Hindlimb muscle (tissue), 1 donor: ENCODE data around the gene TMEM165. TPM values are rescaled to one million over a fixed set of nuclear protein-coding genes. Genes with fewer than 3 reads are reported as not detected.
A peak's percentile ranks its signal among the peaks of the same experiment; 100 is the strongest.
"Not testable (repeated sequence)": the region's sequence is repeated elsewhere in the genome, so short reads cannot be mapped to it uniquely, and the experiment has no call there.

ENCODE experiments used
- DNase-seq: peaks from one replicate; pipeline ENCODE4 v3.0.0-alpha.2; 2013
- polyA plus RNA-seq: library from polyadenylated mRNA; unstranded; fragments of 120-200 nt; gene quantifications from one replicate; pipeline ENCODE4 v1.2.1, GENCODE V29; 2013; ENCODE audit not compliant: insufficient read length

TMEM165 gene, protein sequence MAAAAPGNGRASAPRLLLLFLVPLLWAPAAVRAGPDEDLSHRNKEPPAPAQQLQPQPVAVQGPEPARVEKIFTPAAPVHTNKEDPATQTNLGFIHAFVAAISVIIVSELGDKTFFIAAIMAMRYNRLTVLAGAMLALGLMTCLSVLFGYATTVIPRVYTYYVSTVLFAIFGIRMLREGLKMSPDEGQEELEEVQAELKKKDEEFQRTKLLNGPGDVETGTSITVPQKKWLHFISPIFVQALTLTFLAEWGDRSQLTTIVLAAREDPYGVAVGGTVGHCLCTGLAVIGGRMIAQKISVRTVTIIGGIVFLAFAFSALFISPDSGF
- polyA plus RNA-seq, result 43.9 TPM

DNA sequence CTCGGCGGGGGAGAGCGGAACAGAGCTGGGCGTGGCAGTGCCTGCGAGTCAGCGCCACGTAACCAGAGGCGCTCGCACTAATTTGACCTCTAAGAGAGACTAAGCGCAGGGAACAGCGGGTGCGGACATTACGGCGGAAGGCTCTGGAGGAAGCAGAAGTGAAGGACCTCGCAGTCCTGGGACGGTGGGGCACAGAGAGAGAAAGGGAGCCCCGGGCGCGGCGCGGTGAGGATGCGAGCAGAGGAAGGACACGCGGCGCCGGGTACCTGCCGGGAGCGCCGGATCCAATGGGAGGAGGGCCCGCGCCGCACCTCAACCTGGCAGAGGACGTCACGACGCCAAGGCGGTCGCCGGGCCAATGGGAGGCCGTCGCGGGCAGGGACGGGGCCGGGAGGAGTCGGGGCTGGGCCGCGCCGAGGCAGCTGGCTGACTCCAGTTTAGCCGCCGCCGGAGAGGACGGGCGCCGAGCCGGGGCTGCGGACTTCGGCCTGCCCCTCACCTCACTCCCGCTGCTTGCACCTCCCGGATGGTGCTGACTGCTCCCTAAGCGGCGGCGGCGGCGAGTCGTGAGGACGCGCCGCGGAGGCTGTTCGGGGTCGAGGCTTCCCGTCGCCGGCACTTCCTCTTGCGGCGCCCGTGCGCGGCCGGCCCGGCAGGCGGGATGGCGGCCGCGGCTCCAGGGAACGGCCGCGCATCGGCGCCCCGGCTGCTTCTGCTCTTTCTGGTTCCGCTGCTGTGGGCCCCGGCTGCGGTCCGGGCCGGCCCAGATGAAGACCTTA lies at the start of gene TMEM165:
TMEM165 (plus strand) TSS at position 429 of the 779 bp plus-strand sequence; CDS start at position 662, 233 bp downstream.
- peak; percentile 91 for DNase-seq

DNA sequence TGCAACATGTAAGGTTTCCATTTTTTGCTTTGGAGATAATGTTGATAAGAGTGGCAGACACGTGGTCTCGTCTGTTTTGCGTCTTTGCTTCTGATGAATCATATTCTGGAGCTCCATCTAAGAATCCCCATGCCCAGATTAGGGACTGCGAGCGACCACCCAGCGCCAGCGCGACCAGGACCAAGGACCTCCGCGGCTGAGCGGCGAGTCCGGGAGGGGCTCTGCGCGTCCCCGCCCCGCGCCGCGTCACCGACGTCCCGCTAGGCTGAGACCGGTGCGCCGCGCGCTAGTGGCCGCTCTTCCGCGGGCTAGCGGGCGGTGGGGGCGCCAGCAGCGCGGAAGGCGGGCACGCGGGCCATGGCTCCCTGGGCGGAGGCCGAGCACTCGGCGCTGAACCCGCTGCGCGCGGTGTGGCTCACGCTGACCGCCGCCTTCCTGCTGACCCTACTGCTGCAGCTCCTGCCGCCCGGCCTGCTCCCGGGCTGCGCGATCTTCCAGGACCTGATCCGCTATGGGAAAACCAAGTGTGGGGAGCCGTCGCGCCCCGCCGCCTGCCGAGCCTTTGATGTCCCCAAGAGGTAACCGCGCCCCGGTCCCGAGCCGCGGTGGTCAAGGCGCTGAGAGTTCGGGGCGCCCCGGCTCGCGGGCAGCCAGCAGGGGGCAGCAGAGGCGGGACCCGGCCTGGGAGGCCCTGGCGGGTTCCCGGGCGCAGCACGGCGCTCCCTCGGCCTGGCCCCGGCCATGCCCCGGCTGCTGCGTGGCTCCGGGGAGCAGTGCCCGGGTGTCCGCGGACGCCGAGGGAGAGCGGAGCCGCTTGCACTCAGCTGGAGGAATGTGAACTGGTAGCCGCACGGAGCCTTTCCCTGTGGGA lies 49.5 kb upstream of the TMEM165 start, which contains the start of gene SRD5A3:
SRD5A3 (plus strand) TSS at position 263 of the 871 bp plus-strand sequence; CDS start at position 358, 95 bp downstream.
- DNase-seq, result peak; percentile 89

DNA sequence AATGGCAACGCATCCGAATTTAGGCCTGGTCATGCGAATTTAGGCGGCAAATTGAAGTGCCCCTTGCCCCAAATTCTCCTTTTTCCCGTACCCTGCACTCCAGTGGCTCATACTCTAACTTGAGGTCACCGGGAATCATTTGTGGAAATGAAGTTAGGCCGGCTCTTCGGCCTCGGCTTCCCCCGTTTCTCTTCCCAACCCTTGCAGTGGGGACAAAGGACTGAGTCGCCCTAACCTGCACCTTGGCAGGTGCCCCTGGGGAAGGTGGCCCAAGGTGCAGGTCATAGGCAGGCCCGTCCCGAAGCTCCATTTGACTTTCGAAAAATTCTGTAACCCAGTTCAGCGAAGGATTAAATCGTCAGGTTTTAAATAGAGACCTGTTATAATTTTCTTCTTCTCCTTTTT lies 48.9 kb upstream of the TMEM165 start:
- DNase-seq, result no peak

DNA sequence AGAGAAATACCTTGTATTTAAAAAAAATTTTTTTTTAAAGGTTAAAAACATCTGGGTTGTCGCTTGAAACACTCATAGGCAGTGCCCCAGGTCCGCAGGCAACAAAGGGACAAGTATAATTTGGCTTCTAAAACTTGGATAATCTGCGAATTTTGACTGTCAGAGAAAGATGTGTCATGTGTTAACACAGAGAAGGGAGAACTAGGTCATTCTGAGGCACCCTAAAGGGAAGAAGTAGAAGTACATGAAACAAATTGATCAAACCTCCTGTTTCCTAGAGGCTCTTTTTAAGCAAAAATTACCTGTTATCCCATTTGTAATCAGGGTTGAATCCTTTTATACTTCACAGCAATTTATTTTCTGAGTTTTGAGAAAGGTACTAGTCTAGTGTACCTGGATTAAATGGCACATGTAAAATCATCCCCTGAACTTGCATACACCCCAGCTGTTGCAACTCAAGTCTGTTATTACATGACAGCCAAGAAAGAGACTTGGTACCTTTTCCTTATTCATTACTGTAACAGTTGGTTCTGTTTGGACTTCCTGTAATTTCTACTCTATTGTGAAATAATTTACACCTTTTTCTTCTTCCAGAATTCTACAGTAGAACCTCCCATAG lies 48.0 kb upstream of the TMEM165 start:
- DNase-seq, result no peak

DNA sequence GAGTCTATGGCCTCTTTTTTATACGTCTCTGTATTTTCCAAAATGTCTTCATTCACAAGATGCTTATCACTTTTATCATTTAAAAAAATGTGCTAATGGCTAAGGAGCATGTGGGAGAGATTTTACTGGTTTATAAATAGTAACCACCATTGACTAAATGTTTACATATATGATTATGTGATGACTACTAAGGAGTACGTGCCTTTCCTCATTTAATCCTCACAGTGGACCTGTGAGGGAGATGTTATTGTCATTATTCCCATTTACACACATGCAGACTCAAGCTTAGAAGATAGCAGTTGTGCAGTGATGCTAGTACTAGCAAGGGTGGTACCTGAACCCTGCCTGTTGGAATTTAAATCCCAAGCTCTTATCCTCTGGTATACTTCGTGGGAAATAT lies 47.3 kb upstream of the TMEM165 start:
- DNase-seq, result no peak

DNA sequence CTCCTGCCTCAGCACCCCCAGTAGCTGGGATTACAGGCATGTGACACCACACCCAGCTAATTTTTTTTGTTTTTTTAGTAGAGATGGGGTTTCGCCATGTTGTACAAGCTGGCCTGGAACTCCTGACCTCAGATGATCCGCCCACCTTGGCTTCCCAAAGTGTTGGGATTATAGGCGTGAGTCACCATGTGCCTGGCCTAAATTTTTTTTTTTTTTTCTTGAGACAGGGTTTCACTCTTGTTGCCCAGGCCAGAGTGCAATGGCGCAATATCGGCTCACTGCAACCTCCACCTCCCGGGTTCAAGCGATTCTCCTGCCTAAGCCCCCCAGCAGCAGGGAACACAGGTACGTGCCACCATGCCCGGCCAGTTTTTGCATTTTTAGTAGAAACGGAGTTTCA lies 44.9 kb upstream of the TMEM165 start:
- DNase-seq, result not testable (repeated sequence)

DNA sequence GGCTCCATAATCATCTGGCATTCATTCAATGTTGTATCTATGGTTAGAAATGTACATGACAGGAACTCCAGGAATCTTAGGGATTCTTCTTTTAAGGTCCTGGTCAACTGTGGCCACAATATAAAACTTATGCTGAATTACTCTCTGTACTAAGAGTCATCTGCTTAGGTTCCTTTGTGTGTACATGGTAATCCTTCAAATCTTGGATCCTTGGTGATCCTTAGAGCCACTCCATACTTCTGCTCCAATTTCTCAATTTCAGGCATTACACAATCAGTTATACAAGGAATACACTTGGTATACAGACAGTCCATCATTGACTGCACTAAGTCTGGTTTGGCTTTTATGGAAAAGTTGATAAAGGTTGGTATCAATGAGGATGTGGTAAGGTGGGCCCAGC lies 43.9 kb upstream of the TMEM165 start:
- DNase-seq, result no peak

DNA sequence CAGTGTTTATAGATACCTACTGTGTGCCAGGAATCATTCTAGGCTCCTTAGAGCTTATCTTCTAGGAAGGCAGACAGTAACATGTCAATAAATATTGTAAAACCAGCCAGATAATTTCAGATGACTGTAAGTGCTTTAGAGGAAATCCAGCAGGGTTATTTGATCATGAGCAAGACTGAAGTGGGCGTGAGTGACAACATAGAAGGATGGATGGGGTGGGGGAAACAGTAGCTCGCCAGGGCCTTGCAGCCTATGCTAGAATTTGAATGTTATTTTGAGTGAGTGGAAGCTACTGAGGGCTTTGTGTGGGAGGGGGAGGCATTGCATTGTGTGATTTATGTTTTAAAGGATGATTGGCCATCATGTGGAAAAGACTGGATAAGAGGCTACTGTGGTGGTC lies 43.0 kb upstream of the TMEM165 start:
- no peak for DNase-seq

DNA sequence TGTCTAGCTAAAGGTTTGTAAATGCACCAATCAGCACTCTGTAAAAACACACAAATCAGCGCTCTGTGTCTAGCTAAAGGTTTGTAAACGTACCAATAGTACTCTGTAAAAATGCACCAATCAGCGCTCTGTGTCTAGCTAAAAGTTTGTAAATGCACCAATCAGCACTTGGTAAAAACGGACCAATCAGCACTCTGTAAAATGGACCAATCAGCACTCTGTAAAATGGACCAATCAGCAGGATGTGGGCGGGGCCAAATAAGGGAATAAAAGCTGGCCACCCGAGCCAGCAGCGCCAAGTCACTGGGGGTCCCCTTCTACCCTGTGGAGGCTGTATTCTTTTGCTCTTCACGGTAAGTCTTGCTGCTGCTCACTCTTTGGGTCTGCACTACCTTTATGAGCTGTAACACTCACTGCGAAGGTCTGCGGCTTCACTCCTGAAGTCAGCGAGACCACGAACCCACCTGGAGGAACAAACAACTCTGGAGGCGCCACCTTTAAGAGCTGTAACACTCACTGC lies 42.5 kb upstream of the TMEM165 start:
- not testable (repeated sequence) for DNase-seq

DNA sequence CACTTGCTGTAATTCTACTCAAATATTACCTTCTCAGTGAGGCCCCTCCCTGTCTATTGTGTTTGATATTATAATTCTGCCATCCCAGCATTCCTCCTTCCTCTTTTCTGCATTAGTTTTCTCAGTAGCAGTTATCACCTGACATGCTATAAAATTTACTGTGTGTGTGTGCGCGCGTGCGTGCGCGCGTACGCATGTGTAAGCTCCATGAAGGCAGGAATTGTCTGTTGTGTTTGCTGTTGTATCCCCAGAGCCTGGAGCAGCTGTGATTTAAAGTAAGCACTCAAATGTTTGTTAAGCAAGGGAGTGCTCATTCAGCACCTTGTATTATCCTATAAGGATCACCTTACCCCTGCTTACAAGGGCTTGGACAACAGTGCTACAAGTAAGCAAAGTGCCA lies 41.1 kb upstream of the TMEM165 start:
- DNase-seq, result no peak

DNA sequence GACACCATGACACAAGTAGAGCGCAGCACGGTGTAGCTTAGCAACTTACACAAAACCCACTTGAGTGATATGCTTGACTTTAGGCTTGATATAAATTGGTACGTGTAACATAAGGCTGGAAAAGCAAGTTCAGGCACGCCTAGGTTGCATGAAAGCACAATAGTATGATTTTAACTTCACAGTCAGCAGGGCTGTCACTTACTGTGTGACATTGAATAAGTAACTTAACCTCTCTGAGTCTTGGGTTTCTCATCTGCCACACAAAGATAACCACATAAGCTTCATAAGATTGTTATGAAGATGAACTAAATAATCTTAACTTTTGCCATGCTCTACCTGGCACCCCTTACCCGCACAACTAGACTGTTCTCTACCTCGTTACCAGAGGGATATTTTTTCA lies 40.2 kb upstream of the TMEM165 start:
- no peak for DNase-seq

DNA sequence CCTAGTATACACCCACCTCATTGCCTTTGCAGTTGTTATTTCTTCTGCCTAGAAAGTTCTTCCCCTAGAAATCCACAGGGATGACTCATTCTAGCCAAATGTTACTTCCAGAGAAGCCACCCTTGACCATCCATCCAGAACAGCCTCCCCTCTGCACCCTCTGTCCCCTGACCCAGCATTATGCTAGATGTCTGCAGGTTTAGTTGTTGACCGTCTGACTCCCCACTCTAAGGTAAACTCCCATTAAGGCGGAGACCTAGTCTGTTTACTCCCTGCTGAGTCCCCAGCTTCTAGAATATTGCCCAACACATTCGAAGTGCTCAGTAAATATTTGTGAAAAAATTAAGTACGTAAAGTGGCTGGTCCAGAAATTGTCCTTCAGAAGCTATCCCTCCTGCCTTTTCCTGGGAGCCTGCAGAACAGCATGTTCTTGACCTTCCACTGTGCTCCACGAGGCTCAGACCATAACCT lies 38.7 kb upstream of the TMEM165 start:
- DNase-seq, result no peak

DNA sequence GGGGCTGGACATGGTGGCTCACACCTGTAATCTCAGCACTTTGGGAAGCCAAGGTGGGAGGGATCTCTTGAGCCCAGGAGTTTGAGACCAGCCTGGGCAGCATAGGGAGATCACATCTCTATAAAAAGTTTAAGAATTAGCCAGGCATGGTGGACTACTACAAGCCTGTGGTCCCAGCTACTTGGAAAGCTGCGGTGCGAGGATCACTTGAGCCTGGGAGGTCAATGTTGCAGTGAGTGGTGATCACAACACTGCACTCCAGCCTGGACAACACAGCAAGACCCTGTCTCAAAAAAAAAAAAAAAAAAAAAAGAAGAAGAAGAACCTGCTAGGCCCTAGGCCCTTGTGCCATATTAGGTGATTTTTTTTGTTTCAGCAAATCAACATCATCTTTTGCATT lies 37.5 kb upstream of the TMEM165 start:
- no peak for DNase-seq

DNA sequence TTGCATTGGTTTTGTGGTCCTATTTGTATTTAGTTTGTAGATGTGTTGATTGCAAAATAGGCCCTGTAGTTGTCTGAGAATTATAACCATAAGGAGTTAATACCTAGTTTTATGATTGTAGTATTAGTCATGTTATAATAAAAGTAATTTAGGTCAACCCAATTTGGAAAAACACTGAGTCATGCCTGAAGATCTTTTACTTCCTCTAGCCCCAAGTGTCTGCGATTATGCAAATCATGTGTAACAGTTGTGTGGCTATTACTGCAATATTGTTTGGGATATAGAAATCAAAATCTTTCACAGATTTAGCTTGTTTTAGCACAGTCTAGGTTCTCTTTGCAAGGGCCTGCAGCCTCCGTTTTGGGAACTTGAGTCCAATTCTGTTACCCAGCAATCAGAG lies 37.1 kb upstream of the TMEM165 start:
- no peak for DNase-seq

DNA sequence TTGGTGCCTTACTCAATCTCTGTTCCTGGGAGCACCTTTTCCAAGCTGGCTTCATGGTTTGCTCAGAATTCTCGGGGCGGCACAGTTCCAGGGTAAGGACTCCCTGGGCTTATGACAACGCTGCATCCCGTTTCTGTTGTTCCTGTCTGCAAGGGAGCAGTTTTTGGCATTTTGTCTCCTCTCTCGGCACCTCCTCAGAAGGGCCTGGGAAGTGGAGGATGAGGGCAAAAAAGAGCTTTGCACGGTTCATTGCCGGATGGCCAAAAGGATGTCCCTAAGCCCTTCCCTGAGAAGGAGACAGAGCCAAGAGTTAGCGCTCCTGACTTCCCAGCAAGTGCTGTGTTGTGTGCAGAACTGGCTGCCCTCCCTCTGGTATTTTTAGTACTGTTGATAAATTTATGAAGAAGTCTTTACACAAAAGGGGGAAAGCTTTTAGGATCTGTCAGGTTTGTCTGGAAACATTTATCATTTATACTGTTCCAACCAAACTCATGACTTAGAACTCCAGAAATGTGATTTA lies 36.3 kb upstream of the TMEM165 start:
- DNase-seq, result no peak

DNA sequence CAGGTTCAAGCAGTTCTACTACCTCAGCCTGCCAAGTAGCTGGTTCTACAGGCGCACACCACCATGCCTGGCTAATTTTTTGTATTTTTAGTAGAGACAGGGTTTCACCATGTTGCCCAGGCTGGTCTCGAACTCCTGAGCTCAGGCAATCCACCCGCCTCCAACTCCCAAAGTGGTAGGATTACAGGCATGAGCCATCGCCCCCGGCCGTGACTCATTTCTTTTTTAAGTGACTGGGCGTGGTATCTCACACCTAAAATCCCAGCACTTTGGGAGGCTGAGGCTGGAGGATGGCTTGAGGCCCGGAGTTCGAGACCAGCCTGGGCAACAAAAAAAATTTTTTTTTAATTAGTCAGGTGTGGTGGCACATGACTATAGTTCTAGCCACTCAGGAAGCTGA lies 32.8 kb upstream of the TMEM165 start:
- DNase-seq, result not testable (repeated sequence)

DNA sequence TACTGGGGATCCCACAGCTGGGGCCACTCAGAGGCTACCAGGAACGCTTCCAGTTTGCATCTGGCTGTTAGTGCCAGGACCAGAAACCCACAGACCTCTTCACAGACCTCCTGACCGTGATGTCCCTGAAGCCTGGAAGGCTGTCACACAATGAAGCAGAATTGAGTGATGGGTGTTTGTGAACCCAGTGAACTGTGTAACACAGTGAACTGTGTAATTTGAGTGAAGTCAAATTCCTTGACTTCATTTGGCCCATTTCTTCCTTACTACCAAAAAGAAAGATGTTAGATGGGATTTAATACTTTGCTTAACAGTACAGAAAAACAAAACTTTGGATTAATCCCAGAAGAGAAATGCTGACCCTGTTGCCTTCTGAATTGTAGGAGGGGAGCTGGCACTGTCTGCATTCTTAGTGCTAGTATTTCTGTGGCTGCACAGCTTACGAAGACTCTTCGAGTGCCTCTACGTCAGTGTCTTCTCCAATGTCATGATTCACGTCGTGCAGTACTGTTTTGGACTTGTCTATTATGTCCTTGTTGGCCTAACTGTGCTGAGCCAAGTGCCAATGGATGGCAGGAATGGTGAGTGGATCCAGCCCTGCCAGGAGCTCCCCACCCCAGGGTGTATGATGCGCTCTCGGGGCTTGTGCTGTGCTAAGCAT lies 31.9 kb upstream of the TMEM165 start:
- no peak for DNase-seq

DNA sequence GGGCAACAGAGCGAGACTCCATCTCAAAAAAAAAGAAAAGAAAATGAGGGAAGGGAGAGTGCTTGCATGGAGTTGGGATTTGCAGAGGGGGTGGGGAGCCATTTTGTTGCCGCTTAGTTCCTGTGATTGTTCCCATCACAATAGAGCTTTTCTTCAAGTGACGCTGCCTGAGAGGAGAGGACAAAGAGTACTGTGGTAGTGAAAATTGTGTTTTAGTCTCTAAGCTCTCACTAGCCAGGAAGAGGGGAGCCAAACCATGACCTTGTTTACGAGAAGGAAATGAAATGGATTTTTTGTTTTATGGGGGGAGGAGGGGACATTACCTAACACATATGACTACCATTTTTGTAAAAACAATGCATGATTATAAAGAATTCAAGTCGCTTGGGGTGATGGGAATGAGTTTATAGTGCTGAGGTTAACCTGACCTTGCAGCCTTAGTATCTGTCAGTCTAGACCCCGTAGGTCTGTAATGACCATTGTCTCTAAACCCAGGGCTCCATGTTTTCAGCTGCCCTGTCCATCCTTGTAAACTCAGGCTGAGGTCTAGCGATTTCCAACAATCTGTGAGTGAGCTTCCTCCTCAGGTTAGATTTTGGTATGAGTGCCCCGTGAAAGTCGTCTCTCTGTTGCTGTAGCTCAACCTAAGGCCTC lies 30.9 kb upstream of the TMEM165 start:
- no peak for DNase-seq

DNA sequence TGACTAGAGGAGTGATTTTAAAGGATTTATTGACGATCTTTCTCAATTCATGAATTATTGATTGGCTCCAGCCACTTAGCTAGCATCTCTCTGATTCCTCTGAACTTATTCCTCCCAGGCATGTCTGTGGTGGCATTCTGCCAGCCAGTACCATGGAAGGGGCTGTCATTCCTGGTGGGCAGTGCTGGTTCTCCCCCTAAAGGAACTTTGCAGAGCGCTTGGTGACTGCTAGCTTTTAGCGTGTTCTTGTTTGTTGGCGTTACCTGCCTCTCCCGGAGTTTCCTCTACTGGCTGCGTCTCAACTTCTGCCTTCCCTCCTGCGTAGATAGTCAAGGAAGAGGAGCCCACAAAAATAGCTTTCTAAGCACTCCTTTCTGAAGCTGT lies 30.4 kb upstream of the TMEM165 start:
- DNase-seq, result no peak

DNA sequence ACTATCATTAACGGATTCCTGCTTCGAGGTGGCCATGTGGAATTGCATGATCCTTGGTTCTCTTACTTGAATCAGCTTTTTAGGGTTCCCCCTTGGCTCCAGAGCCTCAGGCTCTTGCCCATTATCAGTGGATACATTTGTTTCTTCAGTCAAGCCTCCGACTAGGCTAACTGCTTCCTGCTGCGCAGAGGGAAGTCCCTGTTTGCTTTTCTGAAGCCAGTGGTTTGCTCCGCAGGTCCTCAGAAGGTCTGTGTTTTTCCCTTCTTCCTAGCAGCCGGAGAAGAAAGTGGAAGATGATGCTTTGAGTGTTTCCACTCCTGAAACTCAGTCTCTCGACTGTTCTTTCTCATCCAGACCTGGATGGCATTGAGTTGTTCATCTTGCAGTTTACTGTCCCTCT lies 29.1 kb upstream of the TMEM165 start:
- DNase-seq, result no peak
